ENCODE results near the gene CDK5RAP1.

CDK5RAP1 gene

DNA sequence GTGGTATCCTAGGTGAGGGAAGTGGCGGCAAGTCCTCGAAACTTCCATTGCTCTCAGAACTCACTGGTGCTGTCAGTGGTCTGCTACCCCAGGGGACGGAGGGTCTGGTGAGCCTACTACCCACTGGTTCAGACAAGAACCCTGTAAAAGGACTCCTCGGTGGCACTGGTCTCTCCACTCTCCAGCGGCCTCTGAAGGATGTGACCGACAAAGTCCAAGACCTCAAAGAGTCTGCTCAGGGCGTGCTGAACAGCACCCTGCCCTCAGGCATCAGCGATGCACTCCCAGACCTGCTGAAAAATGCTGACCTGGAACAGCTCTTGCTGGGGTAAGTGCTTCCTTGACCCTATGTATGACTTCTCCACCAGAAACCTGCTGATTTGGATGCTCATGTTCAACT, 51.8 kb downstream of the CDK5RAP1 start:
- H3K9me3 ChIP-seq (ENCODE audit: severe bottlenecking): no peaks in the 10 kb centered on the region
- H3K27ac ChIP-seq: no peak overlapping the region
- TF ChIP-seq, protein P1, sequence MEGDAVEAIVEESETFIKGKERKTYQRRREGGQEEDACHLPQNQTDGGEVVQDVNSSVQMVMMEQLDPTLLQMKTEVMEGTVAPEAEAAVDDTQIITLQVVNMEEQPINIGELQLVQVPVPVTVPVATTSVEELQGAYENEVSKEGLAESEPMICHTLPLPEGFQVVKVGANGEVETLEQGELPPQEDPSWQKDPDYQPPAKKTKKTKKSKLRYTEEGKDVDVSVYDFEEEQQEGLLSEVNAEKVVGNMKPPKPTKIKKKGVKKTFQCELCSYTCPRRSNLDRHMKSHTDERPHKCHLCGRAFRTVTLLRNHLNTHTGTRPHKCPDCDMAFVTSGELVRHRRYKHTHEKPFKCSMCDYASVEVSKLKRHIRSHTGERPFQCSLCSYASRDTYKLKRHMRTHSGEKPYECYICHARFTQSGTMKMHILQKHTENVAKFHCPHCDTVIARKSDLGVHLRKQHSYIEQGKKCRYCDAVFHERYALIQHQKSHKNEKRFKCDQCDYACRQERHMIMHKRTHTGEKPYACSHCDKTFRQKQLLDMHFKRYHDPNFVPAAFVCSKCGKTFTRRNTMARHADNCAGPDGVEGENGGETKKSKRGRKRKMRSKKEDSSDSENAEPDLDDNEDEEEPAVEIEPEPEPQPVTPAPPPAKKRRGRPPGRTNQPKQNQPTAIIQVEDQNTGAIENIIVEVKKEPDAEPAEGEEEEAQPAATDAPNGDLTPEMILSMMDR (IDR thresholded peaks at IDR 0.05; ENCODE audit: low read depth, low read length): no peak
- no peaks in the 10 kb centered on the region for H3K27me3 ChIP-seq (ENCODE audit: insufficient read depth, low read depth, severe bottlenecking)
- DNase-seq: no peak
- H3K36me3 ChIP-seq: peaks cover 4% of the 10 kb centered on the region
- no peak overlapping the region for H3K4me3 ChIP-seq (ENCODE audit: low read depth, low read length)

- peaks cover 4% of the 10 kb centered on the region for H3K36me3 ChIP-seq
- DNase-seq: no peak
- no peaks in the 10 kb centered on the region for H3K27me3 ChIP-seq (ENCODE audit: insufficient read depth, low read depth, severe bottlenecking)
- H3K9me3 ChIP-seq (ENCODE audit: severe bottlenecking): no peaks in the 10 kb centered on the region
- H3K4me3 ChIP-seq (ENCODE audit: low read depth, low read length): no peak overlapping the region
- no peak overlapping the region for H3K27ac ChIP-seq
- TF ChIP-seq, protein P1 (IDR thresholded peaks at IDR 0.05; ENCODE audit: low read depth, low read length): no peak
Observed at GRCh38 chr20:33348136-33348937, 53.0 kb downstream of the CDK5RAP1 start.

GRCh38 chr20:33345342-33345741, 56.0 kb downstream of the CDK5RAP1 start:
- Histone ChIP-seq H3K9me3 (ENCODE audit: severe bottlenecking) (no peaks in the 10 kb centered on the region), H3K27ac (no peak overlapping the region), H3K27me3 (ENCODE audit: insufficient read depth, low read depth, severe bottlenecking) (no peaks in the 10 kb centered on the region), H3K4me3 (ENCODE audit: low read depth, low read length) (no peak overlapping the region), H3K36me3 (no peaks in the 10 kb centered on the region; the same call in 1 of the 2 replicates)
- TF ChIP-seq, protein P1 (IDR thresholded peaks at IDR 0.05; ENCODE audit: low read depth, low read length): no peak
- DNase-seq: no peak

- no peaks in the 10 kb centered on the region for H3K27me3 ChIP-seq (ENCODE audit: insufficient read depth, low read depth, severe bottlenecking)
- no peak overlapping the region for H3K27ac ChIP-seq
- H3K36me3 ChIP-seq: no peaks in the 10 kb centered on the region; the same call in 1 of the 2 replicates
- DNase-seq: no peak
- no peaks in the 10 kb centered on the region for H3K9me3 ChIP-seq (ENCODE audit: severe bottlenecking)
- H3K4me3 ChIP-seq (ENCODE audit: low read depth, low read length): no peak overlapping the region
- TF ChIP-seq, protein P1 (IDR thresholded peaks at IDR 0.05; ENCODE audit: low read depth, low read length): no peak
Observed at GRCh38 chr20:33343521-33343920, 57.8 kb downstream of the CDK5RAP1 start.

GRCh38 chr20:33339515-33340058, 61.7 kb downstream of the CDK5RAP1 start:
- no peaks in the 10 kb centered on the region for H3K36me3 ChIP-seq

More at GRCh38 chr20:33339515-33340058, 61.7 kb downstream of the CDK5RAP1 start:
- H3K27me3 ChIP-seq (ENCODE audit: insufficient read depth, low read depth, severe bottlenecking): no peaks in the 10 kb centered on the region
- H3K9me3 ChIP-seq (ENCODE audit: severe bottlenecking): no peaks in the 10 kb centered on the region
- no peak for DNase-seq
- TF ChIP-seq, protein P1 (IDR thresholded peaks at IDR 0.05; ENCODE audit: low read depth, low read length): no peak
- no peak overlapping the region for H3K27ac ChIP-seq
- H3K4me3 ChIP-seq (ENCODE audit: low read depth, low read length): no peak overlapping the region

Measured in WERI-Rb-1 (cell line).